Measurements from ENCODE around the gene KLK14.

The KLK14 gene

DNA sequence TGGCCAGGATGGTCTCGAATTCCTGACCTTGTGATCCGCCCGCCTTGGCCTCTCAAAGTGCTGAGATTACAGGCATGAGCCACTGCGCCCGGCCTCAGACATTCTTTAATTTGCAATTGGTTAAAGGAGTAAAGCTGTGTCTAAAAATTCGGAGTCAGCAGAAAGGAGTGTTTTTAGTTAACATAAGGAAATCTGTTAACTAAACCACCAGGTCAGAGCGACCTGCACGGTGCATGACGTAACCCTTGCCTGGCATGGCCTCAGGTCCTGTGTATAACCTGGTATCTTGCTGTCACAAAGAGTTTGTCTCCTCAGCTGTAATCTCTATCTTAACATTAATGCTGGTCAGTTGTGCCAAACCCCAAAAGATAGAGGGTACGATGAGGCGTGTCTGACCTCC is 38.4 kb downstream of the KLK14 start:
- no peak for DNase-seq (ENCODE audit: low read depth)

DNA sequence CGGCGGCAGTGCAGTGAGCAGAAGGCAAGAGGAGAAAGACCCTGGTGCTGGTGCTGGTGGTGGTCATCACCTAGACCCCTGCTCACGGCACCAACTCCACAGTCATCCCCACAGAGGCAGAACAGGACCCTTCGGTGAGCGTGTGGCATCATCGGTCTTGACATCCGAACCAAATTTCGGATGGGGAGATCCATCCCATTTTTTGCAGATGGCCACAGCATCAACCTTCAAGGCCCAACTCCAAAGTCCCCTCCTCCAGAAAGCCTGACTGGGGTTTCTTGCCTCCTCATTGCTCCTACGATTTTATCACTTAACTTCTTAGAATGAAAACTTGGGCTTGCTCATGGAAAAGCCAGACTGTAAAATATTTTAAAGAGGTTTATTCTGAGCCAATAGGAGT is 39.2 kb downstream of the KLK14 start:
- no peak for DNase-seq (ENCODE audit: low read depth)

DNA sequence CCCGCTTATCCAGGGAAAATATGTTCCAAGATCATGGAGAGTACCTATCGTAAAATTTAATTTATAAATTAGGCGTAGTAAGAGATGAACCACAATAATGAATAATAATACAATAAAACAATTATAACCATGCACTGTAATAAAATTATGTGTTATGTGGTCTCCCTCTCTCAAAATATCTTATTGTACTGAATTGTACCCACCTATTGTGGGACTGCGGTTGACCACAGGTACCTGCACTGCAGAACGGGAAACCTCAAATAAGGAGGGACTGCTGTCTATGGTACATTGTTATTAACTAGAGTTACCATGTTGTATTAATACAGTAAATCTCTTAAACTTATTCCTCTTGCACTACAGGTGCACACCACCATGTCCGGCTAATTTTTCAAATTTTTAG is 42.5 kb downstream of the KLK14 start:
- DNase-seq (ENCODE audit: low read depth): no peak

DNA sequence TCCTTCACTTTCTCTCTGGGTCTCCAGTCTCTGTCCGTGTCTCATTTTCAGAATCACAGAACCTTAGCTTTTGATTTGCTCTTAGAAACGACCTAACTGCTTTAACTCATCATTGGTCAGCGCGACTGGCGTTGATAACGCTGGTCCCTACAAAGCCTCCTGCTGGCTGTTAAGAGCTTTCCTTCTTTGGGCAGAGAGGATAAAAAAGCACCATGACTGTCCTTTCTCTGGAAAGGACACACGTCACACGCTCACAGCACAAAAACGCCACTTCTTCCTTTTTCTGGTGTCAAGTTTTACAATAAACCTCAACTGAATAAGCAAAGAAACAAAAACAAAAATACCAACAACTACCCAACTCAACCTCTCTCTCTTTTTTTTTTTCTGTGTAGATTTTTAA is 46.2 kb downstream of the KLK14 start:
- DNase-seq (ENCODE audit: low read depth): no peak

DNA sequence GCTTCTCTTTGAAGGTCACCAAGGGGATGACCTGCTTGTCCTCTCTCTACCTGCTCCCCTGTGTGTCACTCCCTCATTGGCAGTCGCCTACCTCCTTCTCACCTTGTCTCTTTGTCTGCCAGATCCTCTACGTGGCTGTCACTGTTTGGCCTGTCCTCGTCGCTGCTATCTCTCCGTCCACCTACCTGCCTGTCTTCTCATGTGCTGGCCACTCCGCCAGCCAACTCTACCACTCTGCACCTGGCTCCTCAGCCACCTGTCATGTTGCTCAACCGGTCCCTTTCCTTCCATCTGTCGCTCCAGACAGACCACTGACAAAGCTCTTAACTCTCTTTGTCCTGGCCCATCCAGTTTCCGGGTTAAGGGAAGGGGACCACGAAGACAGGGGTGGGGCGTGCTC is 48.0 kb downstream of the KLK14 start, which contains the start of gene KLK12:
Gene KLK12 (minus strand): TSS at position 299 of the 400 bp plus-strand sequence. CDS start 381 bp downstream, outside the sequence.
- no peak for DNase-seq (ENCODE audit: low read depth)

DNA sequence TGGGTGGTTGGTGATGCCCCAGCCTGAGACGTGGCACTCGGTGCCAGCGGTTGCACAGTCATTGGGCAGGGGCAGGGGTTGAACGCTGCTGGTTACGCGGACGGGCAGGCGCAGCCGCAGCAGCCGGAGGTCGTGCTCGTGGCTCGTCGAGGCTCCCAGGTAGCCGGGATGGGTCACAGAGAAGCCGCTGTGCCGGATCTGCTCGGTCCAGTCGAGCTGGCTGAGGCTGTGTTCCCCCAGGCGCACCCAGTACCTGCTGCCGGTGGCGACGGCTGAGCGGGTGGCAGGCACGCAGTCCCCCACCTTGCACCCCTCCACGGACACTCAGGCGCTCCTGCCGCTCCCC is 50.8 kb downstream of the KLK14 start:
- DNase-seq (ENCODE audit: low read depth): no peak

DNA sequence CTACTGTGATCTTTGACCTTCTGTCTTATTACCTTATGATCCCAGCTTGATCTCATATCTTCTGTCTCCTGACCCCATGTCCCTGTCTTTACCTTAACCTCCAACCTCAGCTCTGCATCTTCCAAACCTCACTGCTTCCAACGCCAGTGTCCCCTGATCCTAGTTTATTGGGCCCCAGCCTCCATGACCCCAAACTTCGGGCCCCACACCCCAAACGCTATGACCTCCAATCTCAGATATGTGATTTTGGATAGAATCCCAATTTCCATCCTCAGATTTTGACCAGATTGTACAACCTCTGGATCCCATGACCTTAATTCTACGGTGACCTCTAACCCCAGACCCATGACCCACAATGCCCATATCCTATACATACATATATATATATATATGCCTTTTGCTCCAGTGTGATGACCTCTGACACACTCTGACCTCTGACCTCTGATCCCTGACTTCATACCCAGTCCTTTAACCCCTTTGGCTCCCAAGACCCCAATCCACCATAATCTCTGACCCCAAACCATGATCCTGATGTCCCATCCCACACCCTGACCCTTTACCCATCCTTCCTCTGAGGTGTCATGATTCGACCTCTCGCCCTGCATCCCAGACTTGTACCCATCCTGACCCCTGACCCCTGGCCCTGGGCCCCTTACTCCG is 51.3 kb downstream of the KLK14 start:
- DNase-seq (ENCODE audit: low read depth): no peak

DNA sequence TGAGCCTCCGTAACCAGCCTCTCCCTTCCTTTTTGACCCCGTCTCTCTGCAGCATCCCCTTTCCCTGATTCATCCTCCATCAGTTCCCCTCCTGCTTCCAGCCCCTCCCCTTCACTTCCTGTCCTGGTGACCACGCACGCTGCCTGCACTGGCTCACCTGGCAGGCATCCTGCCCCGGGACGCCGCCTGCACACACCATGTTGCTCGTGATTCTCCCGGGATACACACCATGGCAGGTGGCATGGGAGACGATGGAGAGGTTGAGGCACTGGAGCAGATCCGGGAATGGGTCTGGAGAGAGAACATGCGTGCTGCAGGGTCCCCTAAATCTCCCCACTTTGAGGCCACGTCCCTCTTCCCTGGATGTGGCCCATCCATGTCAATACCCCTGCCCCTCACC is 52.1 kb downstream of the KLK14 start:
- no peak for DNase-seq (ENCODE audit: low read depth)

DNA sequence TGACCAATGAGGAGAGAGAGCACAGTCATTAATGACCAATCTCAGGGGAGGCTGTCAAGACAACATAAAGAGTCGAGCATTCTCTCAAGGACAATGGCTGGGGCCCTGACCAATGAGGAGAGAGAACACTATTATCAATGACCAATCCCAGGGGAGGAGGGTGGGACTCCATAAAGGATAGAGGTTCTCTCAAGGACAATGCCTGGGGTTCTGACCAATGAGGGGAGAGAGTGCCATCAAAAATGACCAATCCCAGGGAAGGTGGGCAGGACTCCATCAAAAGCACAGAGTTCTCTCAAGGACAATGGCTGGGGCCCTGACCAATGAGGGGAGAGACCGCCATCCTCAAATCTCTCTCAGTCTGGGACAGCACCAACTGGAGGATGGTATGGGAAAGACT is 53.0 kb downstream of the KLK14 start:
- no peak for DNase-seq (ENCODE audit: low read depth)

All from activated gamma-delta T cell treated with anti-CD3 and anti-CD28 coated beads, Interleukin-2, amount 50 U/mL, for 16 hours (primary cell).